Stomach smooth muscle (tissue), 2 donors: ENCODE measurements around the gene ABLIM2.

Experiments
- H3K27ac ChIP-seq: one replicate; pipeline ENCODE4 v1.7.0; 2013; ENCODE audit warnings: mild to moderate bottlenecking, low read length, inconsistent platforms
- H3K27me3 ChIP-seq, 2 donors: one replicate each; pipeline ENCODE4 v1.7.0; 2013; ENCODE audit warnings: low read length in 2 of 2; ENCODE audit not compliant: insufficient read depth in 2 of 2, control insufficient read depth in 1 of 2
- H3K36me3 ChIP-seq, 2 donors: one replicate each; pipeline ENCODE4 v1.7.0; 2013; ENCODE audit warnings: low read length in 2 of 2; ENCODE audit not compliant: control insufficient read depth in 2 of 2, insufficient read depth in 2 of 2
- H3K4me1 ChIP-seq: one replicate; pipeline ENCODE4 v1.7.0; 2013; ENCODE audit warnings: low read length; ENCODE audit not compliant: control insufficient read depth, insufficient read depth
- H3K4me3 ChIP-seq, 2 donors: one replicate each; pipeline ENCODE4 v1.7.0; 2013; ENCODE audit warnings: low read length in 2 of 2
- H3K9ac ChIP-seq, 2 donors: one replicate each; pipeline ENCODE4 v1.7.0; 2013; ENCODE audit warnings: low read length in 2 of 2, mild to moderate bottlenecking in 1 of 2
- H3K9me3 ChIP-seq, 2 donors: one replicate each; pipeline ENCODE4 v1.7.0; 2013; ENCODE audit warnings: low read length in 2 of 2; ENCODE audit not compliant: control insufficient read depth in 2 of 2
- donor health status: healthy.
- donor health status: Pancreatic carcinoma.

The ABLIM2 gene

DNA sequence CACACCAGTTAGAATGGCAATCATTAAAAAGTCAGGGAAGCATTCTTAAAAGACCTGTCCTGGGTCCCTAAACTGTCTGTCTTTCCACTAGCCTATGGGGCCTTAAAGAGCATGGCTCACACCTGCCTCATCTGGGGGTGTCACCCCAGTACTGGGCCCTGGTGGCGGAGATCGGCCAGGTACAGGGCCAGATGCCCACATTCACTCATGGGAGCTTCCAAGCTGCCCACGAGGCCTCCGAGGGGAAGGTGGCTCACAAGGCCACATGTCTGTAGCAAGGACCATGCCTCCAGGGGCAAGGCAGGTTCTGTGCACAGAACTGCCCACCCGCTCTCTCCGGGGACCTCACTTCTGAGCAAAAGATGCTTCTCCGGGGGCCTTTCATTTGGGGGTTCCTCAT is 163.5 kb downstream of the ABLIM2 start:
- no peaks in the 10 kb centered on the region for H3K36me3 ChIP-seq
- no peaks in the 10 kb centered on the region for H3K27me3 ChIP-seq
- H3K4me3 ChIP-seq: no peak overlapping the region
- no peak overlapping the region for H3K27ac ChIP-seq
- no peak overlapping the region for H3K9ac ChIP-seq
- H3K9me3 ChIP-seq: no peaks in the 10 kb centered on the region
- no peaks in the 10 kb centered on the region for H3K4me1 ChIP-seq

DNA sequence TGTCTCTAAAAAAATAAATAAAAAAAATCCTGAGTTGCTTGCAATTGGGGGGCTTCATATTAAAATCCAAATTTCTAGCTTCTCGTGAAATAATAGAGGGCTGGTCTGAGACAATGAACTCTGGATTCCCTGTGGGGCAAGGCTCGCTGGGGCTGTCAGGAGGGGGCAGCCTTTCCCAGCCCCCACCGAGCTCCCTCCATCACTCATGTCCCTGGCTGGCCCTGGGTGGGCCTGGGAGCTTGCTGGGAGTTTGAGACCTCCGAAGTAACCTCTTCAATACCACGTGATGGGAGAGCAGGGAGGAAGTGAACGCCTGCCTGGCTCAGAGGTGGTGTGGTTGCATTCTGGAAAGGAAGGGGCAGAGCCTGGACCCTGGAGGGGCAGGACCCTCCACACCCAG is 164.9 kb downstream of the ABLIM2 start:
- Histone ChIP-seq H3K9me3 (peaks cover 0 to 6% of the 10 kb centered on the region in 2 donors), H3K4me1 (no peaks in the 10 kb centered on the region), H3K9ac (no peak overlapping the region), H3K27ac (no peak overlapping the region), H3K4me3 (no peak overlapping the region), H3K36me3 (no peaks in the 10 kb centered on the region), H3K27me3 (no peaks in the 10 kb centered on the region)

GRCh38 chr4:7992846-7993245 is 165.8 kb downstream of the ABLIM2 start:
- Histone ChIP-seq H3K36me3 (no peaks in the 10 kb centered on the region), H3K4me3 (no peak overlapping the region), H3K27me3 (no peaks in the 10 kb centered on the region), H3K9ac (no peak overlapping the region), H3K27ac (no peak overlapping the region), H3K4me1 (no peaks in the 10 kb centered on the region), H3K9me3 (peaks cover 0 to 6% of the 10 kb centered on the region in 2 donors)

GRCh38 chr4:7990807-7991459 is 167.7 kb downstream of the ABLIM2 start:
- Histone ChIP-seq H3K36me3 (no peaks in the 10 kb centered on the region), H3K4me3 (no peak overlapping the region), H3K4me1 (no peaks in the 10 kb centered on the region), H3K9me3 (peaks cover 0 to 6% of the 10 kb centered on the region in 2 donors), H3K27ac (no peak overlapping the region), H3K9ac (no peak overlapping the region), H3K27me3 (no peaks in the 10 kb centered on the region)

DNA sequence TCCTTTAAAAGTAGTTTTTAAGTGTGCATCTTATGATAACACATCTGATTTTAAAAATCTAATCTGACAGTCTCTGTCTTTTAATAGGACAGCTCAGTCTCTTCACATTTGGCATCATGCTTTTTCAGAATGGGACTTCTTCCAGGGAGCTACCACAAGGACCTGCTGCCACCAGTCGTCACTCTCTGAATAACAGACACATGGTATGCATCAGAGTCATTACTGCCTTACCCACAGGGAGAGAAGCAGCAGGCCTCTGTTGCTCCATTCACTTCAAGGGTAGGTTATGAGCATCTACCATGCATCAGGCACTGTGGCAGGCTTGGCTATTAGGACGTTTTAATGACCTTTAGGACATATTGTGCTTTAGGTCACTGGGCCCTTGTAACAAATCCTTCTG is 169.0 kb downstream of the ABLIM2 start:
- Histone ChIP-seq H3K27ac (no peak overlapping the region), H3K27me3 (no peaks in the 10 kb centered on the region), H3K4me1 (peaks cover 2% of the 10 kb centered on the region), H3K9me3 (peaks cover 0 to 6% of the 10 kb centered on the region in 2 donors), H3K9ac (no peak overlapping the region), H3K36me3 (no peaks in the 10 kb centered on the region), H3K4me3 (no peak overlapping the region)

DNA sequence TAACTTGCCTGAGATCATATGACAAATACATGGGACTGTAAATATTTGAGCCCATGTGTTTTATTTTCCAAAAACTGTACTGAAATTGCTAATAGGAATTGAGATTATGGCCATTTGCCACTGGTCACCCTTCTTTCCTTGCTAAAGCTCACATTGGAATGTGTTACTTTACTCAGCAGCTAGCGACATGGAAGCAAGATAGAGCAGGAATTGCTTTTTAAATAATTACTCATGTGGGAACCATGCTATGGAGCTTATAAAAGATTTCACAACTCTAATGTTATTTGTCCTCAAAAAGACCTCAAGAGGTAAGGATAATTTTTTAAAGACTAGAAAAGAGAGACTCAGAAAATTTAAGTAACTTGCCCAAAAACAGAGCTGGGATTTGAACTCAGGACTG is 170.2 kb downstream of the ABLIM2 start:
- Histone ChIP-seq H3K9ac (no peak overlapping the region), H3K27ac (no peak overlapping the region), H3K36me3 (no peaks in the 10 kb centered on the region), H3K27me3 (no peaks in the 10 kb centered on the region), H3K9me3 (peaks cover 0 to 6% of the 10 kb centered on the region in 2 donors), H3K4me3 (no peak overlapping the region), H3K4me1 (peaks cover 2% of the 10 kb centered on the region)

GRCh38 chr4:7987148-7987989 is 171.2 kb downstream of the ABLIM2 start:
- Histone ChIP-seq H3K27ac (no peak overlapping the region), H3K27me3 (no peaks in the 10 kb centered on the region), H3K36me3 (no peaks in the 10 kb centered on the region)

GRCh38 chr4:7985891-7986441 is 172.6 kb downstream of the ABLIM2 start:
- Histone ChIP-seq H3K4me3 (no peak overlapping the region), H3K9me3 (peaks cover 0 to 6% of the 10 kb centered on the region in 2 donors), H3K36me3 (no peaks in the 10 kb centered on the region), H3K4me1 (peaks cover 2% of the 10 kb centered on the region), H3K27ac (no peak overlapping the region), H3K9ac (no peak overlapping the region), H3K27me3 (no peaks in the 10 kb centered on the region)

More at GRCh38 chr4:7987148-7987989, 171.2 kb downstream of the ABLIM2 start:
- Histone ChIP-seq H3K9ac (no peak overlapping the region), H3K4me3 (no peak overlapping the region), H3K4me1 (peaks cover 2% of the 10 kb centered on the region), H3K9me3 (peaks cover 0 to 6% of the 10 kb centered on the region in 2 donors)

DNA sequence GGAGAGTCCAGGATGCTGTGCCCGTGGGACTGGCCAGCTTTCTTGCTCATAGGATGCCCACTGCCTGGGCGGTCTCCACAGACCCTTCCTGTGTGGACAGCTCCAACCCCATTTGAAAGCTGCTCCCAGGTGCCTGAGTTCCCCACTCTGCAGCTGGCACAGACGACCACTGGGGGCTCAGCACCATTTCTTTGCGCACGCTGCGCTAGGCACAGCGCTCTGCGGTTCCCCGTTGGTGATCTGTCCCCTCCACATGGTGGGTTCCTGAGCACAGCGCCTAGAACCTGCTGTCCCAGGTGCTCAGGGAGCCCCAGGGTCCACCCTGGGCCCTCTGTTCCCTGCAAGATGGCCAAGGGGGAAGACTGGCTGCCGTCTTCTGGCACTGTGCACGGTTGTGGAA is 173.5 kb downstream of the ABLIM2 start:
- H3K36me3 ChIP-seq: no peaks in the 10 kb centered on the region
- H3K9me3 ChIP-seq: peaks cover 0 to 6% of the 10 kb centered on the region in 2 donors
- H3K4me1 ChIP-seq: peaks cover 2% of the 10 kb centered on the region
- no peak overlapping the region for H3K9ac ChIP-seq
- H3K27me3 ChIP-seq: no peaks in the 10 kb centered on the region
- H3K4me3 ChIP-seq: no peak overlapping the region
- no peak overlapping the region for H3K27ac ChIP-seq

DNA sequence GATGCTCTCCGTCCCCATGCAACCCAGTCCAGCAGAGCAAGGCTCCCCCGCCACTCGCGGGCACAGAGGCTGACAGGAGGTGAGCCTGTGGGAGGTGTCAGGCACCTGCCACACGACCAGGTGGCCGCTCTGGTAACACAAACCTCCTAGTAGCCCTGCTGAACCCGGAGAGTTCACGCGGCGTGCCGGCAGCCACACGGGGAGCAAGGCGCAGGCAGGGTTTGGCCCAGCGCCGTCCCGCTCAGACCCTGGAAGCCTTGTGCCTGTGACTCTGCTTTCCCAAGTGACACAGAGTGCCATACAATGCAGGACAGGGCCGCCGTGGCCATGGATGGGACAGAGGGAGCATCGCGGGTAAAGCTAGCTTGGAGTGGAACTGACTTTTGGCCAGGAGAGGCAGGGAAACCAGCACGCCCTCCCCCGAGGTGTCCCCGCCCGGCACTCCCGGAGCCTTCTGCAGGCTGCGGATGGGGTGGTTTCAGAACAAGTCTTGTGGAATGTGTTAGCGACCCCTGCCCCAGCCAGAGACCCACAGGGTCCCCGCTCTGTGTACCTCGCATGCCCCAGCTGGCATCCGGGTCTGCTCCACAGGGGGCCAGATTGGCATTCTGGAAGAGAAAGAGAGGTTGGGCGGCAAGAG is 174.2 kb downstream of the ABLIM2 start:
- Histone ChIP-seq H3K27ac (no peak overlapping the region), H3K4me1 (peaks cover 2% of the 10 kb centered on the region), H3K27me3 (no peaks in the 10 kb centered on the region), H3K9me3 (peaks cover 0 to 2% of the 10 kb centered on the region in 2 donors), H3K4me3 (no peak overlapping the region), H3K36me3 (no peaks in the 10 kb centered on the region), H3K9ac (no peak overlapping the region)
